Liver (tissue), 9 donors: Measurements from ENCODE around the gene RAC2. TPM values are rescaled to one million over a fixed set of nuclear protein-coding genes. Genes with fewer than 3 reads are reported as not detected.

Source experiments
- DNase-seq: peaks from one replicate; pipeline ENCODE4 v3.0.0-alpha.2; 2017; ENCODE audit warnings: low spot score
- H3K27ac ChIP-seq, 2 donors: one replicate each; pipeline ENCODE4 v1.7.0; 2013; ENCODE audit warnings: inconsistent platforms in 2 of 2, low read length in 2 of 2, control low read depth in 1 of 2, low read depth in 1 of 2, mild to moderate bottlenecking in 1 of 2
- H3K27me3 ChIP-seq, 4 donors: one replicate each; pipeline versions ENCODE4 v1.6.1 to v1.7.0; 2013; ENCODE audit warnings: low read length in 3 of 4, inconsistent platforms in 1 of 4, mild to moderate bottlenecking in 1 of 4, moderate library complexity in 1 of 4; ENCODE audit not compliant: control insufficient read depth in 4 of 4, insufficient read depth in 4 of 4
- H3K36me3 ChIP-seq, 4 donors: one replicate each; pipeline versions ENCODE4 v1.6.1 to v1.7.0; 2013; ENCODE audit warnings: low read length in 3 of 4, mild to moderate bottlenecking in 3 of 4, low read depth in 1 of 4, moderate library complexity in 1 of 4; ENCODE audit not compliant: control insufficient read depth in 4 of 4, insufficient read depth in 3 of 4
- H3K4me1 ChIP-seq, 4 donors: one replicate each; pipeline versions ENCODE4 v1.6.1 to v1.7.0; 2013; ENCODE audit warnings: low read length in 3 of 4, mild to moderate bottlenecking in 3 of 4, moderate library complexity in 1 of 4; ENCODE audit not compliant: control insufficient read depth in 4 of 4, insufficient read depth in 4 of 4
- H3K4me3 ChIP-seq, 3 donors: one replicate each; pipeline versions ENCODE4 v1.6.1 to v1.7.0; 2013; ENCODE audit warnings: low read length in 3 of 3, control low read depth in 1 of 3, low read depth in 1 of 3, mild to moderate bottlenecking in 1 of 3
- H3K9ac ChIP-seq, 2 donors: one replicate each; pipeline ENCODE4 v1.7.0; 2013; ENCODE audit warnings: low read length in 2 of 2, mild to moderate bottlenecking in 2 of 2, moderate library complexity in 2 of 2, control low read depth in 1 of 2, low read depth in 1 of 2
- H3K9me3 ChIP-seq, 4 donors: one replicate each; pipeline versions ENCODE4 v1.6.1 to v1.7.0; 2013; ENCODE audit warnings: low read length in 3 of 4; ENCODE audit not compliant: control insufficient read depth in 4 of 4
- EGR1 ChIP-seq, 2 donors: IDR thresholded peaks; 2 replicates each; pipeline ENCODE4 v1.6.1; 2016 to 2018; ENCODE audit warnings: antibody characterized with exemption in 2 of 2, low read depth in 2 of 2
- FOXA1 ChIP-seq: IDR thresholded peaks from 2 replicates; pipeline ENCODE4 v1.6.1; 2016; ENCODE audit warnings: antibody characterized with exemption
- FOXA2 ChIP-seq: IDR thresholded peaks from 2 replicates; pipeline ENCODE4 v1.6.1; 2016; ENCODE audit warnings: antibody characterized with exemption
- GABPA ChIP-seq, 2 donors: IDR thresholded peaks in 1 of 2; conservative IDR thresholded peaks in 1 of 2; 2 replicates each; pipeline ENCODE4 v1.6.1; 2016; ENCODE audit warnings: antibody characterized with exemption in 2 of 2, mild to moderate bottlenecking in 1 of 2, moderate library complexity in 1 of 2
- HNF4A ChIP-seq, 2 donors: conservative IDR thresholded peaks; 2 replicates each; pipeline ENCODE4 v1.6.1; 2016; ENCODE audit warnings: antibody characterized with exemption in 2 of 2, mild to moderate bottlenecking in 2 of 2
- HNF4G ChIP-seq: IDR thresholded peaks from 2 replicates; pipeline ENCODE4 v1.6.1; 2016; ENCODE audit warnings: antibody characterized with exemption
- JUND ChIP-seq, 2 donors: IDR thresholded peaks; 2 replicates each; pipeline ENCODE4 v1.6.1; 2016; ENCODE audit warnings: antibody characterized with exemption in 2 of 2
- NR2F2 ChIP-seq: IDR thresholded peaks from 2 replicates; pipeline ENCODE4 v1.6.1; 2016; ENCODE audit warnings: antibody characterized with exemption
- RAD21 ChIP-seq, 2 donors: IDR thresholded peaks; 2 replicates each; pipeline ENCODE4 v1.6.1; 2016; ENCODE audit warnings: antibody characterized with exemption in 2 of 2, mild to moderate bottlenecking in 2 of 2
- RXRA ChIP-seq, 2 donors: IDR thresholded peaks; 2 replicates each; pipeline ENCODE4 v1.6.1; 2017 to 2018; ENCODE audit warnings: antibody characterized with exemption in 2 of 2, mild to moderate bottlenecking in 1 of 2
- SP1 ChIP-seq: IDR thresholded peaks from 2 replicates; pipeline ENCODE4 v1.6.1; 2018; ENCODE audit warnings: antibody characterized with exemption, mild to moderate bottlenecking
- TAF1 ChIP-seq: conservative IDR thresholded peaks from 2 replicates; pipeline ENCODE4 v1.6.1; 2016; ENCODE audit warnings: antibody characterized with exemption, mild to moderate bottlenecking
- YY1 ChIP-seq: IDR thresholded peaks from 2 replicates; pipeline ENCODE4 v1.6.1; 2016; ENCODE audit warnings: antibody characterized with exemption, mild to moderate bottlenecking
- WGBS: extraction: QIAGEN DNeasy Blood & Tissue Kit; methylation state at CpG from one replicate; pipeline ENCODE4 v1.1.7; 2013; 5-methylcytosine and 5-hydroxymethylcytosine counted together
- polyA plus RNA-seq, 2 donors: library from polyadenylated mRNA; stranded (reverse) in 1 of 2; unstranded in 1 of 2; fragments of 200-250 nt in 1 of 2; fragments of >200 nt in 1 of 2; fragmentation: Nextera tagmentation in 1 of 2; extraction: Ambion mirVana in 1 of 2; gene quantifications; one replicate each; pipeline versions ENCODE4 v1.2.1 to v1.2.3, GENCODE V29; 2013 to 2015
- total RNA-seq, 2 donors: library from RNA; depleted of rRNA; stranded (reverse); fragments of >200 nt; gene quantifications; one replicate each; pipeline ENCODE4 v1.2.3, GENCODE V29; 2014
- TF ChIP-seq, protein P1 (sequence below): fragments of 150-350 bp; IDR thresholded peaks from 2 replicates; pipeline ENCODE4 v1.5.1; 2017; ENCODE audit warnings: improper control_type of control experiment, low read depth, low read length; ENCODE audit not compliant: missing input control
- TF ChIP-seq, protein P2 (sequence below): IDR thresholded peaks from 2 replicates; pipeline ENCODE4 v1.6.1; 2016; ENCODE audit warnings: antibody characterized with exemption
- TF ChIP-seq, protein P3 (sequence below): IDR thresholded peaks from 2 replicates; pipeline ENCODE4 v1.6.1; 2016; ENCODE audit warnings: antibody characterized with exemption
- TF ChIP-seq, protein P4 (sequence below): IDR thresholded peaks from 2 replicates; pipeline ENCODE4 v1.6.1; 2016; ENCODE audit warnings: antibody characterized with exemption
- TF ChIP-seq, protein P5 (sequence below): IDR thresholded peaks from 2 replicates; pipeline ENCODE4 v1.6.1; 2016; ENCODE audit warnings: antibody characterized with exemption, mild to moderate bottlenecking
- donor health status: healthy.
- donor health status: healthy.
- donor health status: healthy.
- donor health status: healthy.
- donor health status: healthy.

Gene RAC2
- total and polyA plus RNA-seq, 4 donors: 4.0 to 15.0 (median 7.4) TPM

DNA sequence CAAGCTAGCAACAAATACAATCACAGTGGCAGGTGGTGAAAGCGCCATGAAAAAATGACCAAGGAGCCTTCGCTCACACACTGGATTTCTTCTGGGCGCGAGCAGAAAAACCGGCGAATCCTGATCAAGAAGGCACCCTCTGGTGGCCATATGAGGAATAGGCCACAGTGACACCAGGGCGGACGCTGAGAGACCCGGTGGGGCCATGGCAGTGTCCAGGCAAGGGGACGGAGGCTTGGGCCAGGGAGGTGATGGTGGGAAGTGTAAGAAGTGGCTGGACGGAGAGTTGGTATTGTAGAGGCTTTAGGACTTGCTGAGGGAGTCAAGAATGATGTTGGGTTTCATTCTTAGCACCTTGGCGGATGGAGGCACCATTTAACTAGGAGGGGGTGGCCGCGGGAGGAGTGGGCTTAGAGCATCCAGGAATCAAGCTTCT, 16.9 kb upstream of the RAC2 start:
- no peak overlapping the region for H3K4me3 ChIP-seq
- H3K9ac ChIP-seq: no peak overlapping the region
- peaks cover 8 to 14% (median 9%) of the 10 kb centered on the region in 4 donors for H3K9me3 ChIP-seq
- 25% methylated on average over 14 of the region's 14 CpGs for whole genome bisulfite sequencing
- DNase-seq: no peak
- peaks cover 0 to 6% (median 0%) of the 10 kb centered on the region in 4 donors for H3K27me3 ChIP-seq
- H3K36me3 ChIP-seq: no peaks in the 10 kb centered on the region
- H3K4me1 ChIP-seq: no peaks in the 10 kb centered on the region
- TF ChIP-seq, protein P1, sequence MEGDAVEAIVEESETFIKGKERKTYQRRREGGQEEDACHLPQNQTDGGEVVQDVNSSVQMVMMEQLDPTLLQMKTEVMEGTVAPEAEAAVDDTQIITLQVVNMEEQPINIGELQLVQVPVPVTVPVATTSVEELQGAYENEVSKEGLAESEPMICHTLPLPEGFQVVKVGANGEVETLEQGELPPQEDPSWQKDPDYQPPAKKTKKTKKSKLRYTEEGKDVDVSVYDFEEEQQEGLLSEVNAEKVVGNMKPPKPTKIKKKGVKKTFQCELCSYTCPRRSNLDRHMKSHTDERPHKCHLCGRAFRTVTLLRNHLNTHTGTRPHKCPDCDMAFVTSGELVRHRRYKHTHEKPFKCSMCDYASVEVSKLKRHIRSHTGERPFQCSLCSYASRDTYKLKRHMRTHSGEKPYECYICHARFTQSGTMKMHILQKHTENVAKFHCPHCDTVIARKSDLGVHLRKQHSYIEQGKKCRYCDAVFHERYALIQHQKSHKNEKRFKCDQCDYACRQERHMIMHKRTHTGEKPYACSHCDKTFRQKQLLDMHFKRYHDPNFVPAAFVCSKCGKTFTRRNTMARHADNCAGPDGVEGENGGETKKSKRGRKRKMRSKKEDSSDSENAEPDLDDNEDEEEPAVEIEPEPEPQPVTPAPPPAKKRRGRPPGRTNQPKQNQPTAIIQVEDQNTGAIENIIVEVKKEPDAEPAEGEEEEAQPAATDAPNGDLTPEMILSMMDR: peak; percentile 84
- TF ChIP-seq, protein P2, sequence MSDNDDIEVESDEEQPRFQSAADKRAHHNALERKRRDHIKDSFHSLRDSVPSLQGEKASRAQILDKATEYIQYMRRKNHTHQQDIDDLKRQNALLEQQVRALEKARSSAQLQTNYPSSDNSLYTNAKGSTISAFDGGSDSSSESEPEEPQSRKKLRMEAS: no peak
- peak; percentile 74 to 86 for TF ChIP-seq RAD21 (IDR thresholded peaks at IDR 0.05)
- H3K27ac ChIP-seq: no peak overlapping the region

DNA sequence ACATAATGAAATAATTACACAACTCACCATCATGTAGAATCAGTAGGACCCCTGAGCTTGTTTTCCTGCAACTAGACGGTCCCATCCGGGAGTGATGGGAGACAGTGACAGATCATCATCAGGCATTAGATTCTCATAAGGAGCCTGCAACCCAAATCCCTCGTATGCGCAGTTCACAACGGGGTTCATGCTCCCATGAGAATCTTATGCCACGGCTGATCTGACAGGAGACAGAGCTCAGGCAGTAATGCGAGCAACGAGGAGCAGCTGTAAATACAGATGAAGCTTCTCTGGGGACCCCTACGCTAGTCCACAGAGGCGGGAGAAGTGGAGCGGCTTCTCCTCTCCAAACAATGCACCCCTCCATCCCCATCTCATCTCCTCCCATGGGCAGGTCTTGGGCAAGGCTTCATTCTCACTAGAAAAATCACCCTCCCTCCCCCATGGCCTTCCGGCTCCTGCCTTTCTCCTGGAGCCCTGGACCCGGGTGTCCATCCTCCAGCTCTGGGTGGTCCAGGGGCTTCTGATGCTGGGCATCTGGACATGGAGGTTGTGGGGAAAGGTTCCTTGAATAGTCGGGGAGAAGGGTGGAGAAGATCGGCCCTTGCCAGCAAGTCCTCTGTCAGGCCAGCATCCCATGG, 16.2 kb upstream of the RAC2 start:
- Histone ChIP-seq H3K27ac (no peak overlapping the region), H3K9ac (no peak overlapping the region), H3K27me3 (peaks cover 0 to 6% (median 0%) of the 10 kb centered on the region in 4 donors), H3K36me3 (no peaks in the 10 kb centered on the region), H3K9me3 (peaks cover 8 to 14% (median 9%) of the 10 kb centered on the region in 4 donors), H3K4me3 (no peak overlapping the region), H3K4me1 (no peaks in the 10 kb centered on the region)
- TF ChIP-seq, protein P3, sequence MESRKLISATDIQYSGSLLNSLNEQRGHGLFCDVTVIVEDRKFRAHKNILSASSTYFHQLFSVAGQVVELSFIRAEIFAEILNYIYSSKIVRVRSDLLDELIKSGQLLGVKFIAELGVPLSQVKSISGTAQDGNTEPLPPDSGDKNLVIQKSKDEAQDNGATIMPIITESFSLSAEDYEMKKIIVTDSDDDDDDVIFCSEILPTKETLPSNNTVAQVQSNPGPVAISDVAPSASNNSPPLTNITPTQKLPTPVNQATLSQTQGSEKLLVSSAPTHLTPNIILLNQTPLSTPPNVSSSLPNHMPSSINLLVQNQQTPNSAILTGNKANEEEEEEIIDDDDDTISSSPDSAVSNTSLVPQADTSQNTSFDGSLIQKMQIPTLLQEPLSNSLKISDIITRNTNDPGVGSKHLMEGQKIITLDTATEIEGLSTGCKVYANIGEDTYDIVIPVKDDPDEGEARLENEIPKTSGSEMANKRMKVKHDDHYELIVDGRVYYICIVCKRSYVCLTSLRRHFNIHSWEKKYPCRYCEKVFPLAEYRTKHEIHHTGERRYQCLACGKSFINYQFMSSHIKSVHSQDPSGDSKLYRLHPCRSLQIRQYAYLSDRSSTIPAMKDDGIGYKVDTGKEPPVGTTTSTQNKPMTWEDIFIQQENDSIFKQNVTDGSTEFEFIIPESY: no peak
- TF ChIP-seq FOXA1 (no peak), EGR1 (IDR thresholded peaks at IDR 0.05; ENCODE audit: low read depth in 2 of 2) (no peak), GABPA (IDR thresholded peaks at IDR 0.05 in 1 of 2, conservative IDR thresholded peaks at IDR 0.05 in 1 of 2) (no peak), NR2F2 (no peak), JUND (IDR thresholded peaks at IDR 0.05) (no peak), FOXA2 (no peak), RAD21 (IDR thresholded peaks at IDR 0.05) (no peak), YY1 (no peak), TAF1 (no peak), RXRA (IDR thresholded peaks at IDR 0.05) (no peak), HNF4A (conservative IDR thresholded peaks at IDR 0.05) (no peak), SP1 (no peak), HNF4G (no peak)
- TF ChIP-seq, protein P4, sequence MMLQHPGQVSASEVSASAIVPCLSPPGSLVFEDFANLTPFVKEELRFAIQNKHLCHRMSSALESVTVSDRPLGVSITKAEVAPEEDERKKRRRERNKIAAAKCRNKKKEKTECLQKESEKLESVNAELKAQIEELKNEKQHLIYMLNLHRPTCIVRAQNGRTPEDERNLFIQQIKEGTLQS: no peak
- TF ChIP-seq, protein P5, sequence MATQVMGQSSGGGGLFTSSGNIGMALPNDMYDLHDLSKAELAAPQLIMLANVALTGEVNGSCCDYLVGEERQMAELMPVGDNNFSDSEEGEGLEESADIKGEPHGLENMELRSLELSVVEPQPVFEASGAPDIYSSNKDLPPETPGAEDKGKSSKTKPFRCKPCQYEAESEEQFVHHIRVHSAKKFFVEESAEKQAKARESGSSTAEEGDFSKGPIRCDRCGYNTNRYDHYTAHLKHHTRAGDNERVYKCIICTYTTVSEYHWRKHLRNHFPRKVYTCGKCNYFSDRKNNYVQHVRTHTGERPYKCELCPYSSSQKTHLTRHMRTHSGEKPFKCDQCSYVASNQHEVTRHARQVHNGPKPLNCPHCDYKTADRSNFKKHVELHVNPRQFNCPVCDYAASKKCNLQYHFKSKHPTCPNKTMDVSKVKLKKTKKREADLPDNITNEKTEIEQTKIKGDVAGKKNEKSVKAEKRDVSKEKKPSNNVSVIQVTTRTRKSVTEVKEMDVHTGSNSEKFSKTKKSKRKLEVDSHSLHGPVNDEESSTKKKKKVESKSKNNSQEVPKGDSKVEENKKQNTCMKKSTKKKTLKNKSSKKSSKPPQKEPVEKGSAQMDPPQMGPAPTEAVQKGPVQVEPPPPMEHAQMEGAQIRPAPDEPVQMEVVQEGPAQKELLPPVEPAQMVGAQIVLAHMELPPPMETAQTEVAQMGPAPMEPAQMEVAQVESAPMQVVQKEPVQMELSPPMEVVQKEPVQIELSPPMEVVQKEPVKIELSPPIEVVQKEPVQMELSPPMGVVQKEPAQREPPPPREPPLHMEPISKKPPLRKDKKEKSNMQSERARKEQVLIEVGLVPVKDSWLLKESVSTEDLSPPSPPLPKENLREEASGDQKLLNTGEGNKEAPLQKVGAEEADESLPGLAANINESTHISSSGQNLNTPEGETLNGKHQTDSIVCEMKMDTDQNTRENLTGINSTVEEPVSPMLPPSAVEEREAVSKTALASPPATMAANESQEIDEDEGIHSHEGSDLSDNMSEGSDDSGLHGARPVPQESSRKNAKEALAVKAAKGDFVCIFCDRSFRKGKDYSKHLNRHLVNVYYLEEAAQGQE: no peak
- TF ChIP-seq, protein P1: no peak
- TF ChIP-seq, protein P2: no peak
- no peak for DNase-seq
- 68% methylated on average over 15 of the region's 15 CpGs for WGBS
